Prostate gland (tissue), 2 donors: ENCODE data around the gene MPP2. TPM values are rescaled to one million over a fixed set of nuclear protein-coding genes. Genes with fewer than 3 reads are reported as not detected.
"Not testable (repeated sequence)": the region's sequence is repeated elsewhere in the genome, so short reads cannot be mapped to it uniquely, and the experiment has no call there.

ENCODE experiments used
- DNase-seq: peaks from one replicate; pipeline ENCODE4 v3.0.0-alpha.2; 2019; ENCODE audit warnings: low spot score
- H3K27ac ChIP-seq, 2 donors: fragments of 200-600 bp; sonication (generic); 2 replicates each; pipeline ENCODE4 v1.5.1; 2017 to 2019
- H3K27me3 ChIP-seq: fragments of 200-600 bp; sonication (generic); replicated peaks from 2 replicates; pipeline ENCODE4 v1.5.1; 2019; ENCODE audit not compliant: insufficient read depth
- H3K36me3 ChIP-seq, 2 donors: fragments of 200-600 bp; sonication (generic); 1 replicate in 1 of 2; 2 replicates in 1 of 2; pipeline versions ENCODE4 v1.5.1 to v1.8.1; 2017 to 2019
- H3K4me1 ChIP-seq: fragments of 200-600 bp; sonication (generic); replicated peaks from 2 replicates; pipeline ENCODE4 v1.5.1; 2019
- H3K4me3 ChIP-seq, 2 donors: fragments of 200-600 bp; sonication (generic); 2 replicates each; pipeline ENCODE4 v1.5.1; 2017 to 2019
- H3K9me3 ChIP-seq: fragments of 200-600 bp; sonication (generic); 2 replicates; pipeline ENCODE4 v1.5.1; 2017
- CTCF ChIP-seq, 4 experiments: fragments of 200-600 bp in 2 of 4; fragments of 450-650 bp in 2 of 4; sonication (generic) in 2 of 4; IDR thresholded peaks; 1 replicate in 3 of 4; 2 replicates in 1 of 4; pipeline ENCODE4 v1.5.1; 2016 to 2019; ENCODE audit warnings: antibody characterized with exemption in 4 of 4, mild to moderate bottlenecking in 2 of 4, moderate library complexity in 2 of 4
- POLR2A ChIP-seq: fragments of 450-650 bp; IDR thresholded peaks from one replicate; pipeline ENCODE4 v1.6.1; 2016; ENCODE audit warnings: antibody characterized with exemption, mild to moderate bottlenecking
- POLR2AphosphoS5 ChIP-seq: sonication (generic); formaldehyde crosslinking; IDR thresholded peaks from one replicate; pipeline ENCODE4 v1.6.1; 2017; ENCODE audit warnings: antibody characterized with exemption
- WGBS: methylation state at CpG from one replicate; pipeline ENCODE4 v1.1.5; 2018; 5-methylcytosine and 5-hydroxymethylcytosine counted together
- intact Hi-C: fragments of 100-400 bp; cut with DNase I; formaldehyde crosslinking; loops from one replicate; pipeline ENCODE4 v1.14.2; 2022
- total RNA-seq, 2 donors: library from RNA; depleted of rRNA; stranded (reverse); fragments of >200 nt; gene quantifications; one replicate each; pipeline ENCODE4 v1.1.0, GENCODE V29; 2016

MPP2 gene
- total RNA-seq, 2 donors from 2014 or later: 14.9 to 17.7 TPM

GRCh38 chr17:43845766-43846165, 61.6 kb downstream of the MPP2 start:
- no peaks in the 10 kb centered on the region for H3K27me3 ChIP-seq
- H3K36me3 ChIP-seq: no peaks in the 10 kb centered on the region
- no peak overlapping the region for H3K27ac ChIP-seq
- intact Hi-C loops: loop anchor here (5.0 kb wide), 3 partner anchors 68 to 148 kb away; partner anchors contain the start of gene DUSP3
- no peaks in the 10 kb centered on the region for H3K9me3 ChIP-seq
- TF ChIP-seq POLR2A (no peak), POLR2AphosphoS5 (no peak), CTCF (IDR thresholded peaks at IDR 0.05) (no peak)
- no peaks in the 10 kb centered on the region for H3K4me1 ChIP-seq
- no peak for DNase-seq
- H3K4me3 ChIP-seq: no peak overlapping the region
- 64% methylated on average over 4 of the region's 4 CpGs for WGBS

- intact Hi-C loops: no loop called here
- no peaks in the 10 kb centered on the region for H3K9me3 ChIP-seq
- no peaks in the 10 kb centered on the region for H3K36me3 ChIP-seq
- no peak for DNase-seq
- TF ChIP-seq POLR2A (no peak), POLR2AphosphoS5 (no peak), CTCF (IDR thresholded peaks at IDR 0.05) (no peak)
- no peak overlapping the region for H3K27ac ChIP-seq
- H3K4me1 ChIP-seq: no peaks in the 10 kb centered on the region
- no peaks in the 10 kb centered on the region for H3K27me3 ChIP-seq
- 86% methylated on average over 5 of the region's 5 CpGs for WGBS
- H3K4me3 ChIP-seq: no peak overlapping the region
Observed at GRCh38 chr17:43844241-43844640, 63.1 kb downstream of the MPP2 start.

GRCh38 chr17:43842975-43843325, 64.4 kb downstream of the MPP2 start:
- H3K27ac ChIP-seq: no peak overlapping the region
- no peaks in the 10 kb centered on the region for H3K4me1 ChIP-seq
- no peak overlapping the region for H3K4me3 ChIP-seq
- WGBS: 53% methylated on average over 7 of the region's 7 CpGs
- no peaks in the 10 kb centered on the region for H3K36me3 ChIP-seq
- no peaks in the 10 kb centered on the region for H3K9me3 ChIP-seq
- TF ChIP-seq POLR2AphosphoS5: no peak
- no peak for TF ChIP-seq POLR2A
- no peak for TF ChIP-seq CTCF (IDR thresholded peaks at IDR 0.05)
- no peaks in the 10 kb centered on the region for H3K27me3 ChIP-seq
- intact Hi-C loops: no loop called here
- no peak for DNase-seq

- H3K9me3 ChIP-seq, H3K27ac ChIP-seq, DNase-seq, H3K27me3 ChIP-seq, H3K4me3 ChIP-seq, H3K36me3 ChIP-seq, H3K4me1 ChIP-seq, intact Hi-C loops: not testable (repeated sequence)
- 75% methylated on average over 54 of the region's 54 CpGs for WGBS
Observed at GRCh38 chr17:43842091-43842974, 65.0 kb downstream of the MPP2 start.

GRCh38 chr17:43841282-43841681, 66.1 kb downstream of the MPP2 start:
- DNase-seq: no peak
- TF ChIP-seq POLR2AphosphoS5: no peak
- no peak overlapping the region for H3K27ac ChIP-seq
- intact Hi-C loops: no loop called here
- H3K4me3 ChIP-seq: no peak overlapping the region
- no peaks in the 10 kb centered on the region for H3K4me1 ChIP-seq
- no peaks in the 10 kb centered on the region for H3K36me3 ChIP-seq
- H3K9me3 ChIP-seq: no peaks in the 10 kb centered on the region
- no peaks in the 10 kb centered on the region for H3K27me3 ChIP-seq
- WGBS: 65% methylated on average over 4 of the region's 4 CpGs

- 83% methylated on average over 4 of the region's 4 CpGs for WGBS
- H3K36me3 ChIP-seq: no peaks in the 10 kb centered on the region
- no peak overlapping the region for H3K4me3 ChIP-seq
- TF ChIP-seq POLR2AphosphoS5 (no peak), CTCF (IDR thresholded peaks at IDR 0.05) (no peak), POLR2A (no peak)
- no peak overlapping the region for H3K27ac ChIP-seq
- no peaks in the 10 kb centered on the region for H3K9me3 ChIP-seq
- DNase-seq: no peak
- H3K27me3 ChIP-seq: no peaks in the 10 kb centered on the region
- H3K4me1 ChIP-seq: no peaks in the 10 kb centered on the region
- intact Hi-C loops: no loop called here
Observed at GRCh38 chr17:43840814-43841213, 66.5 kb downstream of the MPP2 start.
